GM21717 (cell line): ENCODE results near the gene DDX51.
"Not testable (repeated sequence)": the region's sequence is repeated elsewhere in the genome, so short reads cannot be mapped to it uniquely, and the experiment has no call there.

Source experiments
- ATAC-seq: cut with Tn5 transposase; IDR thresholded peaks from one replicate; pipeline ENCODE4 v1.9.1; 2021; ENCODE audit warnings: mild to moderate bottlenecking, moderate library complexity; ENCODE audit not compliant: unreplicated experiment

The DDX51 gene

GRCh38 chr12:132141976-132142678 is 2.0 kb downstream of the DDX51 start:
- no peak for ATAC-seq

- ATAC-seq: no peak
Observed at GRCh38 chr12:132140918-132141841, 2.9 kb downstream of the DDX51 start.

GRCh38 chr12:132140501-132140900 is 3.6 kb downstream of the DDX51 start:
- ATAC-seq: no peak

- no peak for ATAC-seq
Observed at GRCh38 chr12:132139912-132140311, 4.2 kb downstream of the DDX51 start.

DNA sequence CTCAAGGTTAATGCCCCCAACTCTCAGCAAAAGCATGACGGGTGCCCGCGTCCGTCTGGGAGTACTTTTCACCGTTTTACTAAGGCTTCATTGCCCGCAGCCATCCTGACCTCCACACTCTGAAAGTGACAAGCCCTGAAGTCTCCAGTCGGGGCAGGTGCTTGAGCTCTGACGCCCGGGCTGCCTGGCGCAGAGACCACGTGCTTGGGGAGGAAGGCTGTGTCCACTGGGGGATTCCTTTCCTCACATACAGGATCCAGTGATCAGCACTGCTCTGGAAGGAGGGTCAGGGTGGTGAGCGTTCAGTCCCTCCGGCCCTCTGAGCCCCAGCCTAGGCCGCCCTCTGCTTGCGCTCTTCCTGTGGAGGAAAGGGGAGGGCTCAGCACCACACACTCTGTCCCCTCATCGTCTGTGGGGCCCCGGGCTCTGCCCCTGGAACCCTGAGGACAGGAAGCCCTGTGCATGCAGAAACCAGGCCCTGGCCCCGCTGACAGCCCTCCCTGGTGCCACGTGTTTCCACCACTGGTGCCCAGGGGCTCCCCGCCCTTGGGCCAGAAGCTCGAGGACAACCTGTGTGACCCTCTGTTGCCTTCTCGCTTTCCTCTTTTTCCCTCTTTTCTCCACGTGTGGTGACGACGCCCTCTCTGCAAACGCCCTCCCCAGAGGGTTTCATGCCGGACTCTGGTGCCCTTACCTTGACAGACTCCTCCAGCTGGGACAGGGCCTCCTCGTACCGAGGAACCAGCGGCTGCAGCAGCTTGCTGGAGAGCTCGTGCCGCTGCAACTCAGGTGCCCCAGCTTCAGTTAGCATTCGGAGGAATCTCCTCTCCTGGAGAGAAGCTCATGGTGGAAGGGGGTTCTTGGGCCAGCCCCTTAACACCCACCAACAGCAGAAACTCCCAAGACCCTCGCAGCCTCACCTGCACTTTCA is 4.9 kb downstream of the DDX51 start:
- no peak for ATAC-seq

GRCh38 chr12:132137483-132138125 is 6.5 kb downstream of the DDX51 start:
- no peak for ATAC-seq

DNA sequence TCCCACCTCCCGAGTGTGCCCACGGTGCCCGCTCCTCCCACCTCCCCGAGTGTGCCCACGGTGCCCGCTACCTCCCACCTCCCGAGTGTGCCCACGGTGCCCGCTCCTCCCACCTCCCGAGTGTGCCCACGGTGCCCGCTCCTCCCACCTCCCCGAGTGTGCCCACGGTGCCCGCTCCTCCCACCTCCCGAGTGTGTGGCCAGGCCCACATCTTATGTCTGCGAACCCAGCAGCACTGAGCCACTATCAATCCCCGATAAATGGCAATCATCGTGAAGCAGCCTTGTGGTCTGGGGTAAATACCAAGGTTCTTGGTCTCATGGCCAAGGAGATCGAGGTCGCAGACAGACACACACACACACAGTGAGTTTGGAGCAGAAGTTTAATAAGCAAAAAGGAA is 7.9 kb downstream of the DDX51 start:
- not testable (repeated sequence) for ATAC-seq

DNA sequence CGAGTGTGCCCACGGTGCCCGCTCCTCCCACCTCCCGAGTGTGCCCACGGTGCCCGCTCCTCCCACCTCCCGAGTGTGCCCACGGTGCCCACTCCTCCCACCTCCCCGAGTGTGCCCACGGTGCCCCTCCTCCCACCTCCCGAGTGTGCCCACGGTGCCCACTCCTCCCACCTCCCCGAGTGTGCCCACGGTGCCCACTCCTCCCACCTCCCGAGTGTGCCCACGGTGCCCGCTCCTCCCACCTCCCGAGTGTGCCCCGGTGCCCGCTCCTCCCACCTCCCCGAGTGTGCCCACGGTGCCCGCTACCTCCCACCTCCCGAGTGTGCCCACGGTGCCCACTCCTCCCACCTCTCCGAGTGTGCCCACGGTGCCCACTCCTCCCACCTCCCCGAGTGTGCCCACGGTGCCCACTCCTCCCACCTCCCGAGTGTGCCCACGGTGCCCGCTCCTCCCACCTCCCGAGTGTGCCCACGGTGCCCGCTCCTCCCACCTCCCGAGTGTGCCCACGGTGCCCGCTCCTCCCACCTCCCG is 9.4 kb downstream of the DDX51 start:
- ATAC-seq: not testable (repeated sequence)

DNA sequence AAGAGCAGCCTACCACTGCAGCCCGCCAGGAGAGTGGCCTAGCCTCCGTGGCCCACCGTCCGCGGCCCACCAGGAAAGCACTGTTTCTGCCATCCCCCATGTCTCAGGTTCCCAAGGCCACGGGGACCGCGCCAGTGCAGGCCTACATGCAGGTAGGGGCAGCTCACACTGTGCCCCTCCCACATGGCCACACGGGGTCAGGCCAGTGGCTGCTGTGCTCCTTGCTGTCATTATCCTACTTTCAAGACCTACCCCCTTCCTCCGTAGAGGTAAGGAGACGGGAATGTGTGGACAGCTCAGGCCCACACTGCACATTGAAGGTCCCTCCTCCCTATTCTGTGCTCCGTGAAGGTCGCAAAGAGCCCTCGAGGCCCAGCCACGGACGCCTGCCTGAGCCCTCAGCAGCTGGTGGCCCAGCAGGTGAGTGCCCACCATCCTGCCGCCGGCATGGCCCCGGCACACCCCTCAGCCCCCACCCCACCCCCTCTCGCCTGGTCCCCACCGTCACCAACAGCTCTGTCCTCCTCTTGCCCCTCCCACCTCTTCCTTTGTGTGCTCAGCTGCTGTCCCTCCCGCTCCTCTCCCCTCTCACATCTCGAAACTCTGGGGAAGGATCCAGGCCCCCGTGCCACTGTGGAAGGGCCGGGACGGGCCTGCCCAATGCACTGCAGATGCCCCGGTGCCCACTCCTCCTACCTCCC is 10.0 kb downstream of the DDX51 start:
- ATAC-seq: no peak

GRCh38 chr12:132132609-132133430 is 11.3 kb downstream of the DDX51 start:
- ATAC-seq: no peak

GRCh38 chr12:132131952-132132351 is 12.2 kb downstream of the DDX51 start:
- ATAC-seq: no peak

GRCh38 chr12:132131229-132131628 is 12.9 kb downstream of the DDX51 start:
- ATAC-seq: no peak

GRCh38 chr12:132130690-132131089 is 13.4 kb downstream of the DDX51 start:
- no peak for ATAC-seq

GRCh38 chr12:132129007-132129406 is 15.1 kb downstream of the DDX51 start:
- no peak for ATAC-seq

DNA sequence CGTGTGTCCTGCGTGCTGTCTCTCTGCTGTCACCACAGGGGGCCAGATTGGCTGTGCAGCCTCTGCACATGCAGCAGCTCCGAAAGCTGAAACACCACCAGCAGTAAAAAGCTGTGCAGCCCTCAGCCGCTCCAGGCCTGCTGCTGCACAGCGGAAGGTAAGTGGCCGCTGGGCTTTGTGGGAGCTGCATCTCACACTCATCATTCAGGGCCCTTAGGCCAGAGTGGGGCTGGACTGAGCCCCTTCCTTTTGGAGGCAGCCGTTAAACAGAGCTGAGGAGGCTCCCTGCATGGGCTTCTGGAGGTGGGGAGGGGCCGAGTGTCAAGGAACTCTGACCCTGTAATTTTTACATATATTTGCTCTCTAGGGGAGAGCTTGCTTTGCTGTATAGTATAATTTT is 17.1 kb downstream of the DDX51 start:
- ATAC-seq: no peak

DNA sequence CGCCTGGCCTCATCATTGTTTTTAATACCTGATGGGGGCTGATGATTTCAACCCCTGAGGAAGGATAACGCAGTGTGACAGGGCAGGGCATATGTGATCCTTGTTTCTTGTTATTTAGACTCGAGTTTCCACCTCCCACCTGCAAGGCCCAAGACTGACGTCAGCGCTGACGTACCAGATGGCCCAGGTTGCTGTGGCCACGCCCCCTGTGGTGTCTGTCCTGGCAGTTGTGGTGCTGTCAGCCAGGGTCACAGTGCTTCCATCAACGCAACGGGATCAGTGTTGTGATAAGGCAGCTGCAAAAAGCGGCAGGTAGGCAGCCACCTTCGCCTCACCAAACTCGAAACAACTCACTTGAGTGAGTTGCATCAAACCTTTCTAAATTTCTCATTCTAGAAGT is 18.4 kb downstream of the DDX51 start:
- ATAC-seq: no peak

GRCh38 chr12:132124766-132125425 is 19.2 kb downstream of the DDX51 start:
- ATAC-seq: no peak
